Stimulated activated naive B cell treated with anti-CD40 and anti-IgM and Interleukin-4, amounts not matched to agents 10 μg/mL and 1 μg/mL and 100 μg/mL, for 72 hours (primary cell): ENCODE data around the gene NOXO1.

ENCODE experiments used
- ATAC-seq, 2 donors: fragments of 150-1000 bp; cut with Tn5 transposase; replicated peaks; 2 replicates each; pipeline ENCODE4 v1.10.0; 2021; ENCODE audit warnings: moderate library complexity in 1 of 2
- DNase-seq: peaks from one replicate; pipeline ENCODE4 v3.0.0; 2021
- H3K27ac Mint-ChIP-seq: one replicate; pipeline ENCODE4 v1.8.0; 2022; ENCODE audit warnings: mild to moderate bottlenecking, mixed read lengths
- H3K27me3 Mint-ChIP-seq, 2 donors: one replicate each; pipeline ENCODE4 v1.8.0; 2022; ENCODE audit warnings: mixed read lengths in 2 of 2
- H3K36me3 Mint-ChIP-seq, 2 donors: one replicate each; pipeline ENCODE4 v1.8.0; 2022; ENCODE audit warnings: mixed read lengths in 2 of 2, mild to moderate bottlenecking in 1 of 2
- H3K4me1 Mint-ChIP-seq, 2 donors: one replicate each; pipeline ENCODE4 v1.8.0; 2022; ENCODE audit warnings: mixed read lengths in 2 of 2, mild to moderate bottlenecking in 1 of 2
- H3K4me3 Mint-ChIP-seq, 2 donors: one replicate each; pipeline ENCODE4 v1.8.0; 2022; ENCODE audit warnings: mild to moderate bottlenecking in 2 of 2, mixed read lengths in 2 of 2, moderate library complexity in 1 of 2
- H3K9me3 Mint-ChIP-seq, 2 donors: one replicate each; pipeline ENCODE4 v1.8.0; 2022; ENCODE audit warnings: mixed read lengths in 2 of 2, mild to moderate bottlenecking in 1 of 2

Gene NOXO1

DNA sequence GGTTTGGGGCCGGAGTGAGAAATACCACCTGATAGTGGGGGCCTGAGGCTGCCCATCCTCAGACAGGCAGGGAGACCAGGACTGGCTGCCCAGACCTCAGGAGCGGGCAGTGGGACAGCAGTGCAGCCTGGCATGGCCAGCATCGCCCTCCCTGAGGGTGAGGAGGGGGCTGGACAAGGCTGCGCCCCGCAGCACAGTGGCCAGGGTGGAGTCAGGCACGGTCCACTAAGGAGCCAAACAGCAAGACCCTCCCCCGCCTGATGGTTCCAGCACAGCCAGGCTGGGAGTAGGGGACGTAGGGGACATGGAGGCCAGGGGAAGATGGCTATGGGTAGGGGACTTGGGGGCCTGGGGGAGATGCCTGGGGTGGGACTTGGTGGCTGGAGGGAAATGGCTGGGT lies 25.0 kb upstream of the NOXO1 start:
- no peaks in the 10 kb centered on the region for H3K27me3 Mint-ChIP-seq
- peak overlapping the region; percentile 25 for H3K27ac Mint-ChIP-seq
- ATAC-seq (no peak), DNase-seq (no peak)
- H3K9me3 Mint-ChIP-seq: no peaks in the 10 kb centered on the region
- H3K36me3 Mint-ChIP-seq: peaks cover 28 to 46% of the 10 kb centered on the region in 2 donors
- peak overlapping the region; percentile 48 to 74 for H3K4me3 Mint-ChIP-seq
- H3K4me1 Mint-ChIP-seq: peaks cover 38 to 58% of the 10 kb centered on the region in 2 donors

- ATAC-seq (no peak), DNase-seq (no peak)
- Mint-ChIP-seq H3K36me3 (peaks cover 33 to 50% of the 10 kb centered on the region in 2 donors), H3K27ac (peak overlapping the region; percentile 25), H3K4me3 (peak overlapping the region; percentile 53 to 74), H3K27me3 (no peaks in the 10 kb centered on the region), H3K4me1 (peaks cover 38 to 58% of the 10 kb centered on the region in 2 donors), H3K9me3 (no peaks in the 10 kb centered on the region)
Measured at GRCh38 chr16:2005646-2006045, 24.4 kb upstream of the NOXO1 start.

DNA sequence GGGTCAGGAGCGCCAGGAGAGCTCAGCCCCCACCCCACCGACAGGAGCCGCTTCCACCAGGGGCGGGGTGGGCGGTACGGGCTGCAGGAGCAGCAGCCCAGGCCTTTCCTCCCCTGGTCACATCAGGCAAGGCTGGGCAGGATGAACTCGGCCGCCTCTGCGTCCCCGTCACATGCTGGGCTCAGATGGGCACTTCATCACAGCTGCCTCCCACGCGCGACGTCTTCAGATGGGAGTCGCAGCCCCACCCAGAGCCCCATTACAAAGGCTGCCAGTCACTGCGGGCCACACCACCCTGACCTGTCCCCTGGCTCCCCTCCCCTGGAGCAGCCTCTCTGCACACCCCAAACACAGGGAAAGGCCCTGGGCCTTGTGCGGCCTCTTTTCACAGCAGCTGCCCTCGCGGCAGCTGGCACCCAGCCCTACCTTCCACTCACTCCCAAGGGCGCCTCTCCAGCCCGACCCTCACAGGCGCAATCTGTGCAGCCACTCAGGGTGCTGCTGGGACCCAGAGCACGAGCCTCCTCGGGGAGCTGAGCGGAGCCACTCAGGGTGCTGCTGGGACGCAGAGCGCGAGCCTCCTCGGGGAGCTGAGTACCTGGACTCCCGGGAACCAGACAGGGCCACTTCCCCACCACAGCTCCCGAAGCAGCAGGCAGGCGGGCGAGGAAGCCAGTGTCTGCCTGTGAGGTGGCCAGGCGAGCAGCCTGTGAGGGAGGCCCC lies 23.7 kb upstream of the NOXO1 start:
- ATAC-seq (no peak), DNase-seq (no peak)
- no peaks in the 10 kb centered on the region for H3K27me3 Mint-ChIP-seq
- peaks cover 37 to 50% of the 10 kb centered on the region in 2 donors for H3K36me3 Mint-ChIP-seq
- H3K4me3 Mint-ChIP-seq: peak overlapping the region in 1 of 2 donors; percentile 65
- peak overlapping the region; percentile 71 for H3K27ac Mint-ChIP-seq
- peaks cover 35 to 52% of the 10 kb centered on the region in 2 donors for H3K4me1 Mint-ChIP-seq
- no peaks in the 10 kb centered on the region for H3K9me3 Mint-ChIP-seq

DNA sequence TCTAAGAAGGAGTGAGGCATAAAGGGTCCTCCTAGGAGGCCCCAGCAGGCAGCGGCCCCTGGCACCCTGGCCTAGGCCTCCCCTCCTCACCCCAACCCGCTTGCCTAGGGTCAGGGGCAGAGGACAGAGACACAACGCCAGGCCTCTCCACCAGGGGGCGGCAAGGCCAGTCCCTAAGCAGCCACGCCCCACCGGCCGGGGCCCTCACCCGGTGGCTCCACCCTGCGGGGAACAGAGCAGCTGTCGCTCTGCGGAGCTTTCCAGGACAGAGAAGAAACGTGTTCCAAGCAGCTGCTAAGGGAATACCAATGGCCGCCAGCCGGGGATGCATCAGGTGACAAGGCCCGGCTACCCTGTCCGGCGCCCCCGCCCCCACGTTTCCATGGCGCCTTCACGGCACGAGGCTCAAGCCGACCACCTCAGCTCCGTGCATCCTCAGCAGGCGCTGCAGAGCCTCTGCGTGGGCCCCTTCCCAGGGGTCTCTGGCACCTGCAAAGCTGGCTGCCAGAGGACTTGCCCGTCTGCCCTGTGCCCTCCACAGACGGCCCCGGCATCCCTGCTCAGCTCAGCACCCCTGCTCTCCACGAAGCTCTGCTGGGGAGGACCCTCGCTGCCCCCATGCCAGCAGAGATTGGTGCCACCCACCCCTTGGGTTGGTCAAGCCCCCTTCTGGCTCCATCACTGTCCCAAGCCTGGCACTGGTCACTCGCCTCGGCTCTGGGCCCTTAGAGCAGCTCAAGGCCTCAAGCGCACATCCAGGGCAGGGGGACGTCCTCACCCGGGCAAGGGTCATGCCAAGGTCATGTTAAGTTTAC lies 22.8 kb upstream of the NOXO1 start:
- Mint-ChIP-seq H3K27ac (peak overlapping the region; percentile 65), H3K4me1 (peaks cover 35 to 52% of the 10 kb centered on the region in 2 donors)
- DNase-seq: peak; percentile 80

DNA sequence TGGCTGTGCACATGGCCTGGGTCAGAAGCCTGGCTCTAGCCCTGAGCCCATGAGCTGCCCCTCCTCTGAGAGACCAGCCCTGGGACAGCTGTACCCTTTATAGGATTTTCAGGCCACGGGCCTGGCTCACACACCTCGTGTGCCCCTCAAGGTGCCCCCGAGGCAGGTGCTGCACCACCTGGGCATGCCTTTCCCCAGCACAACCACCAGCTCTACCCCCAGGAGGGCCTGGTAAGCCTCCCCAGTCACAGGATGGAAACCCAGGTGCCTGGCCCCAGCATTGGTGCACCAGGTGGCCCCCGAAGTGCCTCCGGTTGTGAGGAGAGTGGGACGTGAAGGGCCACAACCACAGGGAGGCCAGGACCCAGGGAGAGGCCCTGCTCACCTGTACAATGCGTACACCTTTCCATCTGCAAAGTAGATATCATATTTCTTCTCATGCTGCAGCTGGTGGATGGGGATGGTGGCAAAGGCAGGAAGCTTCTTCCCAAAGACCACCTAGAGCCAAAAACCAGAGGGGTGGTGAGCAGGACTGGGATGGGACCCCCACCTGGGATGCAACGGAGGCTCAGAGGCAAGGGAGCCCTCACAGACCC lies 22.1 kb upstream of the NOXO1 start:
- ATAC-seq (no peak), DNase-seq (no peak)
- H3K27ac Mint-ChIP-seq: no peak overlapping the region
- peaks cover 30 to 45% of the 10 kb centered on the region in 2 donors for H3K4me1 Mint-ChIP-seq
- H3K27me3 Mint-ChIP-seq: no peaks in the 10 kb centered on the region
- H3K9me3 Mint-ChIP-seq: no peaks in the 10 kb centered on the region
- H3K4me3 Mint-ChIP-seq: no peak overlapping the region
- H3K36me3 Mint-ChIP-seq: peaks cover 42 to 53% of the 10 kb centered on the region in 2 donors

More for the DNA sequence above, 22.8 kb upstream of the NOXO1 start:
- Mint-ChIP-seq H3K36me3 (peaks cover 39 to 54% of the 10 kb centered on the region in 2 donors), H3K4me3 (peak overlapping the region; percentile 21 to 49), H3K27me3 (no peaks in the 10 kb centered on the region), H3K9me3 (no peaks in the 10 kb centered on the region)
- ATAC-seq: peak; percentile 95 to 97

- Mint-ChIP-seq H3K27me3 (no peaks in the 10 kb centered on the region), H3K36me3 (peaks cover 42 to 50% of the 10 kb centered on the region in 2 donors), H3K27ac (no peak overlapping the region), H3K4me1 (peaks cover 24 to 38% of the 10 kb centered on the region in 2 donors), H3K9me3 (no peaks in the 10 kb centered on the region), H3K4me3 (no peak overlapping the region)
- DNase-seq (peak; percentile 0), ATAC-seq (no peak)
Measured at GRCh38 chr16:2002406-2003230, 21.3 kb upstream of the NOXO1 start.

- DNase-seq (no peak), ATAC-seq (no peak)
- no peaks in the 10 kb centered on the region for H3K9me3 Mint-ChIP-seq
- peaks cover 37 to 51% of the 10 kb centered on the region in 2 donors for H3K36me3 Mint-ChIP-seq
- no peak overlapping the region for H3K4me3 Mint-ChIP-seq
- H3K27ac Mint-ChIP-seq: no peak overlapping the region
- no peaks in the 10 kb centered on the region for H3K27me3 Mint-ChIP-seq
- peaks cover 16 to 29% of the 10 kb centered on the region in 2 donors for H3K4me1 Mint-ChIP-seq
Measured at GRCh38 chr16:2001456-2002355, 20.4 kb upstream of the NOXO1 start.

DNA sequence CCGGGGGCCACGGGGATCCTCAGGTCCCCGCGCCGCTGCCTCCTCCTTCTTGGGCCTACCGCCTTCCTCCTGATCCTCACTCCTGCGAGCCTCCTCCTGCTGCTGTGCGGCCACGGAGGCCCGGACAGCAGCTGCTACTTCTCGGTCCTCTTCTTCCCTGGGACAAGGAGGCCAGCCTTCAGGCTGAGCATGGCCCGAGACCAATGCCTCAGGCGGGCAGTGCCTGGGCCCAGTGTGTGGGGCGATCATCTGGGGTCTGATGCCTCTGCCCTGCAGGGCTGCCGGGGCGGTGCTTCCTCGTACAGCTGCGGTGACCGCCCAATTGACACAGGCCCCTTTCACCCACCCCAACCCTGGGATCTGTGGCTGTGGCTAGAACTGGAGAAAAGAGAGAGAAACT lies 19.8 kb upstream of the NOXO1 start:
- ATAC-seq (no peak), DNase-seq (no peak)
- no peak overlapping the region for H3K4me3 Mint-ChIP-seq
- H3K36me3 Mint-ChIP-seq: peaks cover 31 to 48% of the 10 kb centered on the region in 2 donors
- H3K27me3 Mint-ChIP-seq: no peaks in the 10 kb centered on the region
- H3K27ac Mint-ChIP-seq: no peak overlapping the region
- H3K4me1 Mint-ChIP-seq: peaks cover 9 to 25% of the 10 kb centered on the region in 2 donors
- H3K9me3 Mint-ChIP-seq: no peaks in the 10 kb centered on the region

GRCh38 chr16:1999866-2000514 lies 18.7 kb upstream of the NOXO1 start:
- Mint-ChIP-seq H3K9me3 (no peaks in the 10 kb centered on the region), H3K4me3 (no peak overlapping the region), H3K27me3 (no peaks in the 10 kb centered on the region), H3K4me1 (peaks cover 6 to 16% of the 10 kb centered on the region in 2 donors), H3K27ac (no peak overlapping the region), H3K36me3 (peaks cover 32 to 49% of the 10 kb centered on the region in 2 donors)
- ATAC-seq: no peak
- no peak for DNase-seq

DNA sequence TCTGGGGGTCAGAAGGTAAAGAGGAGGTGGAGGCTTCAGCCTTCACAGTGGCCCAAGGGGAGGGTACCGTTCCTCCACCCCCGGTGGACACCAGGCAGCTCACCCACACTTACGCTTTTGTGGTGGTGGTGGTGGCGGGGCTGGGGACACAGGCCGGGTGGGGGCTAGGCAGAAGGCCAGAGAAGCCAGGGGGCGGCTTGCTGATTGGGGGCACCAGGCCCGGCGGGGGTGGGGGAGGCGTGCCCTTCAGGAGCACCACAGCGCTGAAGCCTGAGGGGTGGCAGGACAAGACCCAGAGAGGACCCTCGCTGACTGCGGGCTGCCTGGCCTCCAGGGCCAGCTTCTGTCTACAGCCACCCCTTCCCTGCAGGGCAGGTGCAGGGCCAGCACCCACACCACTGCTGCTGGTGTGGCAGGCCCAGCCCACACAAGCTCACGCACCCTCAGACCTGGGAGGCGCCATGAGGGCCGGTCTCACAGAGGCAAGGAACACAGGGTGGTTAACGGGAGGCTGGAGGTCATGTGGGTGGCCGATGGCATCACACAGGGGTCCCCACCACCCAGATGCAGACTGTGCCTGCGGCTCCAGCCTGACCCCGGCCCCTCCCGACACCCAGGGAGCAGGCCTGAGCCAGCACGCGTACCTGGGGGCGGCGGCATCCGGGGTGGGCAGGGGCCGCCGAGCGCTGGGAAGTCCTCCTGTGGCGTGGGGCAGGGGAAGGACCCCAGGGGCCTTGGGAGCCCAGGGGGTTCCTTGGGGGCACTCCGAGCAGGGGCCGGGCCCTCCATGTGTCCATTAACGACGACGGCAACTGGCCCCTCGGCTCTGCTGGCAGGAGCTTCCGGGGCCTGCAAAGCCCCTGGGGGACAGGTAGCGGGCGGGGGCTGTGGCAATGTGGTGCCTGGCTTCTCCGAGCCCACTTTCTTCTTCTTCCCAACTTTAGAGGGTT lies 17.9 kb upstream of the NOXO1 start:
- Mint-ChIP-seq H3K27ac (no peak overlapping the region), H3K27me3 (no peaks in the 10 kb centered on the region), H3K36me3 (peaks cover 32 to 48% of the 10 kb centered on the region in 2 donors), H3K4me3 (no peak overlapping the region), H3K4me1 (peaks cover 4 to 7% of the 10 kb centered on the region in 2 donors), H3K9me3 (no peaks in the 10 kb centered on the region)
- DNase-seq (no peak), ATAC-seq (no peak)

DNA sequence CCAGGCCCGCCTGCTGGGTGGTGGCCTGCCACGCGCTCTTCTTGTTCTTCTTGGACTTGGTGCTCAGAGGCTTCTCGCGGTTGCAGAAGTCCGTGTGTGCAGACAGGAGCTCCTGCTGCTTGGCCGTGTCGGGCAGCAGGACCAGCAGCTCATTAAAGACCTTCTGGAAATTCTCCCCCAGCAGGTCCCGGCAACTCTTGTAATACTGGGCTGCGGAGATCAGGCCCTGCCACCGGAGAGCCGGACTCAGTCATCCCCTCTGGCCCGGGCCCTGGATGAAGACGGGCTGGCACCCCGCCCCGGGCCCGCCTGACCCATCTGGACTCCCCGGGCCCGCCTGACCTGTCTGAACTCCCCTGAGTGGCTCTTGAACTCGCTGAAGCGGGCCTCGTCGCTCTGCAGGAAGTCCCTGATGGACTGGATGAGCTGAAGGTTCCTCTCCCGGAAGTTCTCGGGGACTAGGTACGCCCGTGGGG lies 17.1 kb upstream of the NOXO1 start:
- DNase-seq (no peak), ATAC-seq (no peak)
- no peaks in the 10 kb centered on the region for H3K9me3 Mint-ChIP-seq
- H3K4me1 Mint-ChIP-seq: peaks cover 11% of the 10 kb centered on the region in 2 donors
- no peak overlapping the region for H3K27ac Mint-ChIP-seq
- H3K36me3 Mint-ChIP-seq: peaks cover 34 to 55% of the 10 kb centered on the region in 2 donors
- no peak overlapping the region for H3K4me3 Mint-ChIP-seq
- no peaks in the 10 kb centered on the region for H3K27me3 Mint-ChIP-seq
